Measurements from ENCODE around the gene PKNOX2. TPM values are rescaled to one million over a fixed set of nuclear protein-coding genes. Genes with fewer than 3 reads are reported as not detected.

Gene PKNOX2
- total RNA-seq, 1 donor from 2014 or later = 8.7 TPM

DNA sequence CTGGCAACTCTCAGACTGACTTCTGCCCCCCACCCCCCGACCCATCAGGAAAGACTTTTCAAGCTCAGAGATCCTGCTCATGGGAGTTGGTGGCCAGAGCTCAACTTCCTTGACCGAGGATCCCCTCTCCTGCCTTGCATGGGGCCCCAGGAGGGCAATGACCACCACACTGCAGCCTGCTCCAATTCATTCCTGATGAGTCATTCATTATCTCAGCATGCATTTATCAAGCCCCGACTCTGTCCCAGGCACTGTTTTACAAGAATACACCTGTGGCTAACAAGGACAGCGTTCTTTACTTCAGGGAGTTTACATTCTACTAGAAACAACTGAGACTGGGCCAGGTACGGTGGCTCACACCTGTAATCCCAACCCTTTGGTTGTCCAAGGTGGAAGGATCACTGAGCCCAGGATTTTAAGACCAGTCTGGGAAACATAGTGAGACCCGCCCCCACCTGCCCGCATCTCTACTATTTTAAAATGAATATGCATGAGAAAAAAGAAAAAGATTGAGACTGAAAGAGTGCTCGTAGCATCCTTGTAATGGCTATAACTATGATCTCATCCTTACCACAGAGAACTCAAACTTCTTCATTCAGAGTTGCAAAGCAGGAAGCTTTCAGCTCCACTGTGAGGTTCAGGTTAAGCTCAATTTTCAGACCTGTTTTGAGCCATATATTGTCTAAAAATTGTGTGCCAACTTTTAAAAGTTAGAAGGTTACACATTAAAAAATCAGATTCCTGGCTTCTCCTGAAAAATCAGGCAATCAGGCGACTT is 271.1 kb downstream of the PKNOX2 start:
- Mint-ChIP-seq H3K27me3 (ENCODE audit: unreplicated experiment) (peaks cover 8% of the 10 kb centered on the region), H3K27ac (ENCODE audit: unreplicated experiment) (no peak overlapping the region), H3K36me3 (ENCODE audit: unreplicated experiment) (no peaks in the 10 kb centered on the region), H3K4me1 (ENCODE audit: low read depth, unreplicated experiment) (no peaks in the 10 kb centered on the region), H3K4me3 (ENCODE audit: unreplicated experiment) (no peak overlapping the region), H3K9me3 (ENCODE audit: unreplicated experiment) (peaks cover 2% of the 10 kb centered on the region)
- TF ChIP-seq, protein P1, sequence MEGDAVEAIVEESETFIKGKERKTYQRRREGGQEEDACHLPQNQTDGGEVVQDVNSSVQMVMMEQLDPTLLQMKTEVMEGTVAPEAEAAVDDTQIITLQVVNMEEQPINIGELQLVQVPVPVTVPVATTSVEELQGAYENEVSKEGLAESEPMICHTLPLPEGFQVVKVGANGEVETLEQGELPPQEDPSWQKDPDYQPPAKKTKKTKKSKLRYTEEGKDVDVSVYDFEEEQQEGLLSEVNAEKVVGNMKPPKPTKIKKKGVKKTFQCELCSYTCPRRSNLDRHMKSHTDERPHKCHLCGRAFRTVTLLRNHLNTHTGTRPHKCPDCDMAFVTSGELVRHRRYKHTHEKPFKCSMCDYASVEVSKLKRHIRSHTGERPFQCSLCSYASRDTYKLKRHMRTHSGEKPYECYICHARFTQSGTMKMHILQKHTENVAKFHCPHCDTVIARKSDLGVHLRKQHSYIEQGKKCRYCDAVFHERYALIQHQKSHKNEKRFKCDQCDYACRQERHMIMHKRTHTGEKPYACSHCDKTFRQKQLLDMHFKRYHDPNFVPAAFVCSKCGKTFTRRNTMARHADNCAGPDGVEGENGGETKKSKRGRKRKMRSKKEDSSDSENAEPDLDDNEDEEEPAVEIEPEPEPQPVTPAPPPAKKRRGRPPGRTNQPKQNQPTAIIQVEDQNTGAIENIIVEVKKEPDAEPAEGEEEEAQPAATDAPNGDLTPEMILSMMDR (IDR thresholded peaks at IDR 0.05; ENCODE audit: partially characterized antibody, unreplicated experiment) = no peak
- no peak for DNase-seq

- TF ChIP-seq, protein P1 (IDR thresholded peaks at IDR 0.05; ENCODE audit: partially characterized antibody, unreplicated experiment) = no peak
- Mint-ChIP-seq H3K4me3 (ENCODE audit: unreplicated experiment) (peak overlapping the region; percentile 21), H3K27ac (ENCODE audit: unreplicated experiment) (no peak overlapping the region), H3K27me3 (ENCODE audit: unreplicated experiment) (peaks cover 2% of the 10 kb centered on the region), H3K4me1 (ENCODE audit: low read depth, unreplicated experiment) (peaks cover 4% of the 10 kb centered on the region), H3K36me3 (ENCODE audit: unreplicated experiment) (no peaks in the 10 kb centered on the region), H3K9me3 (ENCODE audit: unreplicated experiment) (no peaks in the 10 kb centered on the region)
- DNase-seq = no peak
Measured at GRCh38 chr11:125441648-125442410, 277.3 kb downstream of the PKNOX2 start.

DNA sequence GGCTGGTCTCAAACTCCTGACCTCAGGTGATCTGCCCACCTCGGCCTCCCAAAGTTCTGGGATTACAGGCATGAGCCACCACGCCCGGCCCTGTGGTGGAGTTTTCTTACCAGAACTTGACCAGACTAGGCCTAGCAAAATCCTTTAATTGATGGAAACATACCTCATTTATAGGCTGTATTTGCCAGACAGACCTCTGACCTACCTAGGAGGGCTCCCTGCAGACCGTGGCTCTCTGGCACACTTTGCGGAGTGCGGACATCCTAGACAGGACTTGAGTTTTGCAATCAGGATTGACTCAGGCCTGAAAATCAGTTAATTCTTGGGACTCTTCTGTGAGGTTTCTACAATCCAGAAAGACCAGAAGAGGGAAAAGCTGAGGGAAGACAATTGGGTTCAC is 278.4 kb downstream of the PKNOX2 start:
- Mint-ChIP-seq H3K4me1 (ENCODE audit: low read depth, unreplicated experiment) (peaks cover 4% of the 10 kb centered on the region), H3K27ac (ENCODE audit: unreplicated experiment) (no peak overlapping the region), H3K27me3 (ENCODE audit: unreplicated experiment) (peaks cover 2% of the 10 kb centered on the region), H3K9me3 (ENCODE audit: unreplicated experiment) (no peaks in the 10 kb centered on the region), H3K4me3 (ENCODE audit: unreplicated experiment) (no peak overlapping the region), H3K36me3 (ENCODE audit: unreplicated experiment) (no peaks in the 10 kb centered on the region)
- TF ChIP-seq, protein P1 (IDR thresholded peaks at IDR 0.05; ENCODE audit: partially characterized antibody, unreplicated experiment) = no peak
- DNase-seq = no peak

GRCh38 chr11:125443767-125444311 is 279.3 kb downstream of the PKNOX2 start:
- no peak for DNase-seq
- Mint-ChIP-seq H3K9me3 (ENCODE audit: unreplicated experiment) (no peaks in the 10 kb centered on the region), H3K27ac (ENCODE audit: unreplicated experiment) (no peak overlapping the region), H3K36me3 (ENCODE audit: unreplicated experiment) (no peaks in the 10 kb centered on the region), H3K27me3 (ENCODE audit: unreplicated experiment) (peaks cover 2% of the 10 kb centered on the region), H3K4me3 (ENCODE audit: unreplicated experiment) (no peak overlapping the region), H3K4me1 (ENCODE audit: low read depth, unreplicated experiment) (peaks cover 4% of the 10 kb centered on the region)
- TF ChIP-seq, protein P1 (IDR thresholded peaks at IDR 0.05; ENCODE audit: partially characterized antibody, unreplicated experiment) = no peak

Data from glutamatergic neuron (in vitro differentiated cells).